ENCODE data around the gene EXOC3L1.

The EXOC3L1 gene

DNA sequence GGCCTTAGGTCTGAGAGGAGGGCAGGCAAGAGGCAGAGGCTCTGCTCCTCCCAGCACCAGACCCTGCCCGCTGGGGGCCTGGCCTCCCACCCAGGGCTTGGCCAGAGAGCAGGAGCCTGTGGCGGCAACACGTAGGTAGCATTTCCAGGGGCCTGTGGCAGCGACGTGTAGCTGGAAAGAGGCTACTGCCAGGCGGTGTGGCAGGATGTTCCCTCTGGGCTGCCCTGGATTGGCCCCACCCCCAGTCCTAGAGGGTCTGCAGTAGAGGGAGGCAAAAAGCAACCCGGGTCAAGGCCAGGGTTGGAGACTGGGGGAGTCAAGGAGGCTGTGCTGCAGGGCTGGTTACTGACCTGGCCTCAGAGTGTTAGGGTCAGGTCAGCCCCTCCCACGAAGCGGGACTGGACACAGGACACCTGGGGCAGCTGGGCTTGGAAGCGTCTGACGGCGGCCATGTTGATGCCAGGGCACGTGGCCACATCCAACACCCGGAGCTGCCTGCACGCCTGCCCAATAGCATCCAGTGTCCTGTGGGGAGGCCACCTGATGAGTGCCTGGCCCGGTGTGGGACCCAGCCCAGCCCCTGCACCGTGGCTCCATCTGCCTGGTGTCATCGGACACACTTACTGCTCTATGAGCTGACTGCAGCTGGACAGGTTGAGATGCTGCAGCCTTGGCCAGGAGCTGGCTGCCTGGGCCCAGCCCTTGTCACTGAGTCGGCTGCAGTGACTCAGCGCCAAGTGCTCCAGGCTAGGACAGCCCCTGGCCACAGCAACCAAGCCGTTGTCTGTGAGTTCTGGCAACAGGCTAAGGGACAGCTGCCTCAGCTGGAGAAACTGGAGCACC is 17.5 kb upstream of the EXOC3L1 start:
- no peak for TF ChIP-seq MYC (IDR thresholded peaks at IDR 0.05; ENCODE audit: low read depth, low read length)
- TF ChIP-seq, protein P1, sequence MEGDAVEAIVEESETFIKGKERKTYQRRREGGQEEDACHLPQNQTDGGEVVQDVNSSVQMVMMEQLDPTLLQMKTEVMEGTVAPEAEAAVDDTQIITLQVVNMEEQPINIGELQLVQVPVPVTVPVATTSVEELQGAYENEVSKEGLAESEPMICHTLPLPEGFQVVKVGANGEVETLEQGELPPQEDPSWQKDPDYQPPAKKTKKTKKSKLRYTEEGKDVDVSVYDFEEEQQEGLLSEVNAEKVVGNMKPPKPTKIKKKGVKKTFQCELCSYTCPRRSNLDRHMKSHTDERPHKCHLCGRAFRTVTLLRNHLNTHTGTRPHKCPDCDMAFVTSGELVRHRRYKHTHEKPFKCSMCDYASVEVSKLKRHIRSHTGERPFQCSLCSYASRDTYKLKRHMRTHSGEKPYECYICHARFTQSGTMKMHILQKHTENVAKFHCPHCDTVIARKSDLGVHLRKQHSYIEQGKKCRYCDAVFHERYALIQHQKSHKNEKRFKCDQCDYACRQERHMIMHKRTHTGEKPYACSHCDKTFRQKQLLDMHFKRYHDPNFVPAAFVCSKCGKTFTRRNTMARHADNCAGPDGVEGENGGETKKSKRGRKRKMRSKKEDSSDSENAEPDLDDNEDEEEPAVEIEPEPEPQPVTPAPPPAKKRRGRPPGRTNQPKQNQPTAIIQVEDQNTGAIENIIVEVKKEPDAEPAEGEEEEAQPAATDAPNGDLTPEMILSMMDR (IDR thresholded peaks at IDR 0.05; ENCODE audit: low read depth, low read length), result no peak
- TF ChIP-seq, protein P2, sequence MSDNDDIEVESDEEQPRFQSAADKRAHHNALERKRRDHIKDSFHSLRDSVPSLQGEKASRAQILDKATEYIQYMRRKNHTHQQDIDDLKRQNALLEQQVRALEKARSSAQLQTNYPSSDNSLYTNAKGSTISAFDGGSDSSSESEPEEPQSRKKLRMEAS (IDR thresholded peaks at IDR 0.05; ENCODE audit: low read depth, low read length), result no peak
- no peak for TF ChIP-seq POLR2A (IDR thresholded peaks at IDR 0.05; ENCODE audit: extremely low read depth, insufficient read length)
- no peak for DNase-seq (ENCODE audit: low read depth)
- no peak overlapping the region for H3K4me3 ChIP-seq (ENCODE audit: low read depth, low read length)

DNA sequence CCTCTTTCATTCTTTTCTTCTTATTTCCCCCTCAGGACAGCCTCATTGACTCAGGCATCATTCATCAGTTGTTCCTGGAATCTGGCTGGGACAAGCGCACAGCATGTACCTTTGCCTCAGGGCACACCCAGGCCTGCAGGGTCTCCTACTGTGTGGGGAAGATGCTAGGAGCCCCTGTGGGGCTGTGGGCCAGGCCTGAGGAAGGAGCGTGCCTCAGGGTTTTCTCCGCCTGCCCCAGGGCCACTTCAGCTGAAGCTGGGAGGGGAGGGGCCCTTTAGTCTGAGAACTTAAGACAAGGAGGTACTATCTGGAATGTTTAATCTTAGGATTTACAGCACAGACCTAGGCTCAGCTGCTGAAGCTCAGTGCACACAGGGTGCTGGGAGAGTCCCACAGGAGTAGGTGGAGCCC is 16.9 kb upstream of the EXOC3L1 start:
- TF ChIP-seq, protein P2 (IDR thresholded peaks at IDR 0.05; ENCODE audit: low read depth, low read length), result no peak
- TF ChIP-seq MYC (IDR thresholded peaks at IDR 0.05; ENCODE audit: low read depth, low read length) (no peak), POLR2A (IDR thresholded peaks at IDR 0.05; ENCODE audit: extremely low read depth, insufficient read length) (no peak)
- TF ChIP-seq, protein P1 (IDR thresholded peaks at IDR 0.05; ENCODE audit: low read depth, low read length), result no peak
- H3K4me3 ChIP-seq (ENCODE audit: low read depth, low read length), result no peak overlapping the region
- DNase-seq (ENCODE audit: low read depth), result no peak

DNA sequence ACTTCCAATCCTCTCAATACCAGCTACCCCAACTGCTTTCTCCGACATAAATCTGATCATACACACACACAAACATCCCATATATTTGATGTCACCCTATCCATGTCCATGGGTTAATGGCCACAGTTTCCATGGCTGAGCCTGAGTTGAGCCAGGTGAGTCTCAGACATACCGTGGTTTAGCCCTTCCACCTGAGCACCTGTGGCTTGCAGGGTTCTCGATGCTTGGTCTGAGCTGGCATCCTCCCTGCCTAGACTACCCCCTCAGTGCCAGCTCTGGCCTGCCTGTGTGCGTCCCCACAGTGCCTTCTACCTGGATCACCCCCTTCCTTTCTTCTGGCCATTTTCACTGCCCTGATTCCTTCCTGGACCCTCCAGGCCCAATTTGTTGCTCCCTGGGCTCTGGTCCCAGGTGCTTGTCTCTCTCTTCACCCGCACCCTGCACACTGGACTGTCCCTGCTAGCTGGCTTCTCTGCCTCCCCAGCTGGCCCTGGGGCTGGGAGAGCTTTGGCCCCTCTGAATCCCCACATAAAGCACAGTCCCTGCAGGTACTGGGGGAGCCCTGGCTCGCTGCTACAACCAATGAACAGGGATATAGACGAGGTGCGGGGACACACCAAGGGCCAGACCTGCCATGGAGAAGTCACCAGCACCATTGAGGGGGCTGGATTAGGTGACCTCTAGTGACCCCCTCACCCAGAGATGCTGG is 16.3 kb upstream of the EXOC3L1 start:
- TF ChIP-seq MYC (IDR thresholded peaks at IDR 0.05; ENCODE audit: low read depth, low read length), result no peak
- TF ChIP-seq POLR2A (IDR thresholded peaks at IDR 0.05; ENCODE audit: extremely low read depth, insufficient read length), result no peak
- TF ChIP-seq, protein P1 (IDR thresholded peaks at IDR 0.05; ENCODE audit: low read depth, low read length), result no peak

DNA sequence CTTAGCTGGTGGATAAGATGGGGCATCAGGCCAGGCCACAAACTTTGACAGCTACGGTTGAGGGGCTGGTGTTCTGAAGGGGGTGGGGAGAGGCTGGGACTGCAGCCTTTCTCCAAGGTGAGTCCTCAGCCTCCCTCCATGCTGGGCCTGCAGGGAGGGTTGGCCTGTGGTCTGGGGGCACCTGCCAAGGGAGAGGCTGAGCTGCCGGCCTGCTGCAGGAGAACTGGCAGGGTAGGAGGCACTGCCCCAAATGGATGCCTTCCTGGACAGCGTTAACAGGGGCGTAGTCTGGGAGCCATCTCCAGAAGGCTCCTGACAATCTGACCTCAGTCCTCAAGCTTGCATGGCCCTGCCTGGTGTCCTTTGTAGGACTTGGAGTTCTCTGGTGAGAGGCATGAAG is 14.1 kb upstream of the EXOC3L1 start:
- TF ChIP-seq, protein P2 (IDR thresholded peaks at IDR 0.05; ENCODE audit: low read depth, low read length), result no peak
- TF ChIP-seq MYC (IDR thresholded peaks at IDR 0.05; ENCODE audit: low read depth, low read length) (no peak), POLR2A (IDR thresholded peaks at IDR 0.05; ENCODE audit: extremely low read depth, insufficient read length) (no peak)
- TF ChIP-seq, protein P1 (IDR thresholded peaks at IDR 0.05; ENCODE audit: low read depth, low read length), result no peak
- DNase-seq (ENCODE audit: low read depth), result no peak
- no peak overlapping the region for H3K4me3 ChIP-seq (ENCODE audit: low read depth, low read length)

More for the DNA sequence above, 16.3 kb upstream of the EXOC3L1 start:
- no peak overlapping the region for H3K4me3 ChIP-seq (ENCODE audit: low read depth, low read length)
- no peak for DNase-seq (ENCODE audit: low read depth)

DNA sequence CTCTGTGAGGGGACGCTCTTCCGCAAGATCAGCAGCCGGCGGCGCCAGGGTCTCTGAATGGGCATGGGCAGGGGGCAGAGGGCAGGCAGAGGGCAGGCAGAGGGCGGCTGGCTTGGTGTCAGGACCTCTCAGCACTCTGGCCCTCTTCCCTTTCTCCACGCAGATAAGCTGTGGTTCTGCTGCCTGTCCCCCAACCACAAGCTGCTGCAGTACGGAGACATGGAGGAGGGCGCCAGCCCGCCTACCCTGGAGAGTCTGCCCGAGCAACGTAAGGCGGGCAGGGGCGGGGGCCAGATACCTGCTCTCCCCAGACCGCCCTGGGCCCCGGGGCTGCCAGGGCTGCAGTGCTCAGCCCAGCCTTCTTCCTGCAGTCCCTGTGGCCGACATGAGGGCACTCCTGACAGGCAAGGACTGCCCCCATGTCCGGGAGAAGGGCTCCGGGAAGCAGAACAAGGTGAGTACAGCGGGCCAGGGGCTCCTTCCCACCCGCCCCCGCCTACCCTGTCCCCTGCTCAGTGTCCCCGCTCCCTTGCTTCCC is 13.1 kb upstream of the EXOC3L1 start:
- no peak for TF ChIP-seq POLR2A (IDR thresholded peaks at IDR 0.05; ENCODE audit: extremely low read depth, insufficient read length)
- TF ChIP-seq, protein P2 (IDR thresholded peaks at IDR 0.05; ENCODE audit: low read depth, low read length), result no peak
- no peak for DNase-seq (ENCODE audit: low read depth)
- H3K4me3 ChIP-seq (ENCODE audit: low read depth, low read length), result no peak overlapping the region

DNA sequence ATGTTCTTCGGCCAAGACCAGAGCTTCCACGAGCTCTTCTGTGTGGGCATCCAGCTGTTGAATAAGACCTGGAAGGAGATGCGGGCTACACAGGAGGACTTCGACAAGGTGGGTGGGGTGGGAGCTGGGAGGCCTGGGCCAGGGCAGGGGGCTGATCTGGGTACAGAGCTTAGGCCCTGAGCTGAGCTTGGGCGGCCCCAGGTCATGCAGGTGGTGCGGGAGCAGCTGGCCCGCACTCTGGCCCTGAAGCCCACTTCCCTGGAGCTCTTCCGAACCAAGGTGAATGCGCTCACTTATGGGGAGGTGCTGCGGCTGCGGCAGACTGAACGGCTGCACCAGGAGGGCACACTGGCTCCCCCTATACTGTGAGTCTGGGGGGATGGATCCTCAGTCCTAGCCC is 12.5 kb upstream of the EXOC3L1 start:
- TF ChIP-seq MYC (IDR thresholded peaks at IDR 0.05; ENCODE audit: low read depth, low read length) (no peak), POLR2A (IDR thresholded peaks at IDR 0.05; ENCODE audit: extremely low read depth, insufficient read length) (no peak)
- TF ChIP-seq, protein P1 (IDR thresholded peaks at IDR 0.05; ENCODE audit: low read depth, low read length), result no peak
- TF ChIP-seq, protein P2 (IDR thresholded peaks at IDR 0.05; ENCODE audit: low read depth, low read length), result no peak
- DNase-seq (ENCODE audit: low read depth), result no peak
- no peak overlapping the region for H3K4me3 ChIP-seq (ENCODE audit: low read depth, low read length)

Data from NB4 (cell line).